AG10803 (cell line): ENCODE results near the gene EFCAB12.

Source experiments
- DNase-seq: peaks from one replicate; pipeline ENCODE4 v3.0.0; 2010; ENCODE audit warnings: low read depth
- H3K4me3 ChIP-seq: 2 replicates; pipeline ENCODE4 v1.5.1; 2011; ENCODE audit warnings: mild to moderate bottlenecking, low read length, control low read depth
- CTCF ChIP-seq: conservative IDR thresholded peaks from 2 replicates; pipeline ENCODE4 v1.5.1; 2011; ENCODE audit warnings: mild to moderate bottlenecking, low read length, control low read depth, inconsistent platforms

Gene EFCAB12

GRCh38 chr3:129429080-129429451, 630 bp upstream of the EFCAB12 start:
- H3K4me3 ChIP-seq: no peak overlapping the region
- DNase-seq: no peak
- TF ChIP-seq CTCF: no peak

DNA sequence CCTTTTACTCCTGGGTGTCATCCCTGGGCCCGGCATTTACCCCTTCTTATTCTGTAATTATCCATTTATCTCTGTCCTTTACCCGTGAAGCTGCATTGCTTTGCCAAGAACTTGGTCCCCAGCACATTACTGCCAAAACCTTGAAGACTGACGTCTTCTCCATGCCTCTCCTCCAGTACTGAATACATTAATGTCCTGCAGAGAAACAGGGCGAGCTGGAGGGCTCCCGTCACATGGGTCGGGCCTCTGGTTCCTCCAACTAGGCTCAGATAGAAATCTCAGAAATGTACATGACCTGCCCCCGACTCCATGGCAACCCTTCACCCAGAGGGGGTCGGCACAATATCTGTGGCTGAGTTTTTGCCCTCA, 445 bp downstream of the EFCAB12 start:
- no peak for TF ChIP-seq CTCF
- H3K4me3 ChIP-seq: peak overlapping the region; percentile 79
- no peak for DNase-seq

GRCh38 chr3:129425619-129426018, 2.8 kb downstream of the EFCAB12 start:
- no peak for TF ChIP-seq CTCF
- H3K4me3 ChIP-seq: no peak overlapping the region
- no peak for DNase-seq

DNA sequence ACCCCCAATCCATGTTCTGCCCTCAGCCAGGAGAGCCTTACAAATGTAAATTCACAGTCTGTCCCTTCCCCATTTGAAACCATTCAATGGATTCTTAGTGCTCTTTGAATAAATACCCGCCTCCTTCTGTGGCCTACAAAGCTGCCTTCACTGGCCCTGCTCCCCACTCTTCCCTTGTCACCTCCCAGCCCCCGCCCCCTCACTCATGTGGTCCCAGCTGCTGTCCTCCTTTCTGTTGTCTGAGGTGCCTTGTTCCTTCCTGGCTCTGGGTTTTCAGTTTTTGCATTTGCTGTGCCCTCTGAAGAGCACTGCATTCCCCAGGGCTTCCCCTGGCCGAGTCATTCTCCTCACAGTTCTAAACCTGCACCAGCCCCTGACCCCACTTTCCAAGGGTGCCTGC, 3.2 kb downstream of the EFCAB12 start:
- no peak overlapping the region for H3K4me3 ChIP-seq
- no peak for DNase-seq
- no peak for TF ChIP-seq CTCF

DNA sequence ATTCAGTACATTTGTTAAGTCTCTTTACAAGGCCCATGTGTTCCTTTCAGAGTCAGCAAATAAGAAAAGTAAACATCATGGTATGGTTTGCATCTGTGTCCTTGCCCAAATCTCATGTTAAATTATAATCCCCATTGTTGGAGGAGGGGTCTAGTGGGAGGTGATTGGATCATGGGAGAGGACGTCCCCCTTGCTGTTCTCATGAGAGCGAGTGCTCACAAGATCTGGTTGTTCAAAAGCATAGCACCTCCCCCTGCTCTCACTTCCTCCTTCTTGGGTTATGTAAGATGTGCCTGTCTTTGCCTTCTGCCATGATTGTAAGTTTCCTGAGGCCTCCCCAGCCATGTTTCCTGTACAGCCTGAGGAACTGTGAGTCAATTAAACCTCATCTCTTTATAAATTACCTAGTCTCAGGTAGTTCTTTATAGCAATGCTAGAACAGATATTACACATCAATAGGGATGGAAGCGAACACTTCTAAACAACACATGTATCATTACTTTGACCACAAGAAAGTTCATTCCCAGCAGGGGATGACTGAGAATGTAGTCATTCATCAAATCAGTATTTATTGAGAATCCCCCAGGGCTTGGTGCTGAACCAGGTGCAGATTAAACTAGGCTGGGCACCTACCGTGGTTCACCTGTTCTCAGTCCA, 4.1 kb downstream of the EFCAB12 start:
- no peak for DNase-seq
- no peak overlapping the region for H3K4me3 ChIP-seq
- TF ChIP-seq CTCF: no peak

DNA sequence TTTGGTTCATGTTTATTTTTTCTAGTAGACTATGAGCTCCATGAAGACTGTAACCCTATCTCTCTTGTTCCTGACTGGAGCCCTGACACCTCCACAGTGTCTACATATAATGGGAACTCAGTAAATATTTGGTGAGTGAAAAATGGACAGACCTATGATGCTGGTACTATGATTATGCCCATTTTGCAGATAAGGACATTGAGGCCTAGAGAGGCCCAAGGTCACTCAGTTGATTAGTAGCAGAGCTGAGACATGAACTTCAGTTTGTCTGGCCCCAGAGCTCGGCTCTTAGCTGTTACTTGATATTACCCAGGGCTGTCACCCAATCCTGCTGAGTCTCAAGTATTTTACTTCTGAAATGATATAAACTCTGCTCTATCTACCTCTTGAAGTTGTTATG, 5.5 kb downstream of the EFCAB12 start:
- no peak overlapping the region for H3K4me3 ChIP-seq
- no peak for DNase-seq
- no peak for TF ChIP-seq CTCF

DNA sequence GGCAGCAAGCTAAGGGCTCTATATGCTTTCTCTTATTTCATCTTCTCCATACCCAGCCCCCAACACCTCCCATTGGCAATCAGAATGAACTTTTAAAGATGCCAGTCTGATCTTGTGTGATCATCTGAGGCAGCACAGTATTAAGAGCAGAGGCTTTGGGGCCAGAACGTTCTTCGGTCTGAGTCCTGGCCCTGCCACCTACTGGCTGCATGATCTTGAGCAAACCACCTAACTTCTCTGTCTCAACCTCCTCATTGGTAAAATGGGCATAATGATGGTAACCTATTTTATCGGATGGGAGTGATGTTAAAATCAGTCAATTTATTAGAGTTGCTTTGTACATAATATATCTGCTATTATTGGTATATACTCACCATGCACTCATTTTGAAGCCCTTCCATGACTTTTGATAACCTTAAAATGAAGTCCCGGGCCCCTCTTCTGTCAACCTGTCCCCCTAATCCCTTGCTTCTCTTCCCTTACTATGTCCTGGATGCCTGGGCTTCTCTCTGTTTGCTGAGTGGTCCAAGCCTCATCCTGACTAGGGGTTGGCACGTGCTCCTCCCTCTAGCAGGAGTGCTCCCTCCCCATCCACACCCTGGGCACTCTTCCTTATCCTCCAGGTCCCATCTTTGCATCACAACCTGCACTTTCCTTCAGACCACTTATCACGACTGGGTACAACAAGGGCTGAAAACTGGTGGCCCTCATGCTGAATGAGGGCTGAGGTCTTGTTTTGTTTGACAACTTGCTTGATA, 6.3 kb downstream of the EFCAB12 start:
- no peak; the same call in 1 of the 2 replicates for TF ChIP-seq CTCF
- no peak for DNase-seq
- no peak overlapping the region for H3K4me3 ChIP-seq
